Measurements from ENCODE around the gene CCDC174.
A peak's percentile ranks its signal among the peaks of the same experiment; 100 is the strongest.

CCDC174 gene

DNA sequence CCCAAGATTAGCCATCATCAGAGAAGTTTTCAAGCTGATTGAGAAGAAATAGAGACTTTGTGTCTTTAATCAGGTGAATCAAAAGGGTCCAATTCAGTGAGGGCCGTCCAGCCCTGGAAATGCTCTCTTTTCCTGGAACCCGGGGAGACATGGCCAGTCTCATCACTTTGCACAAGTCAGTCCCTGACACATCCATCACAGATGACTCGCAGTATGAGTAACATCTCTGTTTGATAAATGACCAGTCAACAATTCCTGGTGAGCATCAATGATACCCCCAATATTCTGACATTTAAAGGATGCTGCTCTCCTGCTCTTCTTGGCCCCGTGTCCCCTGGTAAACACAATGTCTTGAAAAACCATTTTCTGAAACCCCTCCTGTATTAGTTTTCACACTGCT is 50.1 kb downstream of the CCDC174 start:
- no peak for DNase-seq (ENCODE audit: low spot score)
- TF ChIP-seq, protein P1, sequence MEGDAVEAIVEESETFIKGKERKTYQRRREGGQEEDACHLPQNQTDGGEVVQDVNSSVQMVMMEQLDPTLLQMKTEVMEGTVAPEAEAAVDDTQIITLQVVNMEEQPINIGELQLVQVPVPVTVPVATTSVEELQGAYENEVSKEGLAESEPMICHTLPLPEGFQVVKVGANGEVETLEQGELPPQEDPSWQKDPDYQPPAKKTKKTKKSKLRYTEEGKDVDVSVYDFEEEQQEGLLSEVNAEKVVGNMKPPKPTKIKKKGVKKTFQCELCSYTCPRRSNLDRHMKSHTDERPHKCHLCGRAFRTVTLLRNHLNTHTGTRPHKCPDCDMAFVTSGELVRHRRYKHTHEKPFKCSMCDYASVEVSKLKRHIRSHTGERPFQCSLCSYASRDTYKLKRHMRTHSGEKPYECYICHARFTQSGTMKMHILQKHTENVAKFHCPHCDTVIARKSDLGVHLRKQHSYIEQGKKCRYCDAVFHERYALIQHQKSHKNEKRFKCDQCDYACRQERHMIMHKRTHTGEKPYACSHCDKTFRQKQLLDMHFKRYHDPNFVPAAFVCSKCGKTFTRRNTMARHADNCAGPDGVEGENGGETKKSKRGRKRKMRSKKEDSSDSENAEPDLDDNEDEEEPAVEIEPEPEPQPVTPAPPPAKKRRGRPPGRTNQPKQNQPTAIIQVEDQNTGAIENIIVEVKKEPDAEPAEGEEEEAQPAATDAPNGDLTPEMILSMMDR (IDR thresholded peaks at IDR 0.05; ENCODE audit: extremely low read depth, missing control alignments), result no peak

DNA sequence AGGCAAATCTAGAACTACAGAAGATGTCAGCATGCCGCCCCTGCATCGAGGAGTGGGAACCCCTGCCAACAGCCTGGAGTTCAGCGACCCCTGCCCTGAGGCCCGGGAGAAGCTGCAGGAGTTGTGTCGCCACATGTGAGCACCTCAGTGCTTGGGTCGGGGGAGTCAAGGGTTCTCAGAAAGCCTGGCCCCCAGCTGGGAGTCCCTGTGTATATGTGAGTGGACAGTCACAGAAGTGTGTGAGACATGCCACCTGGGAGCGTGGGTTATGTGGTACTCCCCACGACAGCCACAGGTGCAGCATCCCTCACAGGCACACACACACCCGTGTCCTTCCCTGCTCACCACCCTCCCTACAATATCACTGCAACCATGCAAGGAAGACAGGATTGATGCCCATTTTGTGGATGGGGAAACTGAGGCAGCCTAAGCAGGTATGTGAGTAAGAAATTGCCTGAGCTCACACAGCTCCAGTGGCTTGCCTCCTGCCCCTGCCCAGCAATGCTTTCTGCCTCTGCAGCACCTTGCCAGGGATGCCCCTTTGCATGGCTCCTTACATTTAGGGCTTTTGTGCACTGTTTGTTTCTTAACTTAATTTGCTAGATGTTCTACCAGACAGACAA is 51.7 kb downstream of the CCDC174 start:
- TF ChIP-seq, protein P1 (IDR thresholded peaks at IDR 0.05; ENCODE audit: extremely low read depth, missing control alignments), result no peak
- DNase-seq (ENCODE audit: low spot score), result no peak

DNA sequence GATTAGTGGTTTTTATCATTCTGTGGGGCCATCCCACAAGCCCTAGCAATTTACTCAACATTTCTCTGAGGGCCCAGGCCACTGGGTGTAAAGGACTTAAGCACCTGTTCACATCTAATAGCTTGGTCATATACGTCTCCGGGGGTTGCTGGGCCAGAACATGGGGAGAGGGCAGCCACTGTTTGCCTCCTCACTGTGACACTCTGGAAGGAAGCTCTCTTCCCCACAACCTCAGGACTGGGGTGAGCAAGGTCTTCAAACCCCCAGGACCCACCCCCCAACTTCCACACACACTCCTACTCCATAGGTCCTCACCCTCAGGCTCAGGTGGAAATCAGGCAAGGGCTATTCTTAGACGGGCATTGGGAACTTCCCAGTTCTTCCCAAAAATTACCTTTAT is 52.2 kb downstream of the CCDC174 start:
- DNase-seq (ENCODE audit: low spot score), result no peak
- TF ChIP-seq, protein P1 (IDR thresholded peaks at IDR 0.05; ENCODE audit: extremely low read depth, missing control alignments), result no peak

DNA sequence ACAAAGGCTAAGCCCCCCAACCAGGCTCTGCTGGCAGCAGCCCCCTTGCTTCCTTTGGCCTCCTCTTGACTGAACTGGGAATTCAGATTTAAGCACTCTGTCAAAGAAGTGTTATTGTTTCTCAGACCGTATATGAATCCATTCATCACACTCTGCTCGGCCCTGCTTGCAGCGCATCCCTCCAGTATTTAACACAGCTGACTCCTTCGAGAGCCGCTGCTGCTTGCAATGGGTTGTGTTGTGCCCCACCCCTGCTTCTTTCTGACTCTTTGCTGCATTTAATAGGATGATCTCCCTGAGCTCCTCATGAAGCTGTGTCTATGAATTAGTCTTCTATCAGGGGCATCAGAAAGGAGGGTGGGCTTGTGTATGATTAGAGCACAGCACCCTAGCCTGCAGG is 54.5 kb downstream of the CCDC174 start:
- DNase-seq (ENCODE audit: low spot score), result no peak
- TF ChIP-seq, protein P1 (IDR thresholded peaks at IDR 0.05; ENCODE audit: extremely low read depth, missing control alignments), result no peak

DNA sequence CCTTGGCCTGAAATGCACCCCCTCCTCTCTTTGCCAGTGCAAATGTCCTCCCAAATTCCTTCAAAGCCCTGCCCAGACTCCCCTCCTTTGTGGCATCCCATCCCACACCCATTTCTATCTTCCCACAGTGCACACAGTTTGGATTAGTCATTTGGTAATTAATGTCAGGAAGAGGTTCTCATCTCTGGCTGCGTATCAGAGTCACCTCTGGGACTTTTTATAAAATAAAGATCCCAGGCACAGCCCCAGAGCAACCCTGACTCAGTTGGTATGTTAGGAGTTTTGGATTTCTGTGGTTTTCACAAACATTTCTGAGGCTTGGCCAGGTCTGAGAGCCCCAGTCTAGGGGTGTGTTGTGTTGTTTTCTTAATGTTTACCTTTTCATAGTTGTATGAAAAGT is 65.0 kb downstream of the CCDC174 start:
- TF ChIP-seq, protein P1 (IDR thresholded peaks at IDR 0.05; ENCODE audit: extremely low read depth, missing control alignments), result no peak
- DNase-seq (ENCODE audit: low spot score), result no peak

DNA sequence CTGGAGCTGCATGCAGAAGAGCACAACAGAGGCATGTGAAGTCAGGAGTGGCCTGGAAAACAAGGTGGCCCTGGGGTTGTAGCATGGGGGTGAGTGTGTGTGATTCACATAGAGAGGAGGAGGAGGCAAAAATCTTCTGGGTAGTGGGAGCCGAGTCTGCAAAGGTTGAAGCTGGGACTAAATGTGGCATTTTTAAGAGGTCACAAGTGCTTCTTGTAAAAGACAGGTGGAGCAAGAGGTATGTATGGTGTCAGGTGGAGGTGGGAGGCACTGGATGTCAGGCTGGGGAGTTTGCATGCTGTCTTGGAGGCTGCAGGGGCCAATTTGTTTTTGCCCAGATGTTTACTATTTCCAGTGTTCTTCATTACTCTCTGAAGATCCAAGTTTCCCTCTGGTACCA is 65.7 kb downstream of the CCDC174 start:
- no peak for DNase-seq (ENCODE audit: low spot score)
- TF ChIP-seq, protein P1 (IDR thresholded peaks at IDR 0.05; ENCODE audit: extremely low read depth, missing control alignments), result no peak

DNA sequence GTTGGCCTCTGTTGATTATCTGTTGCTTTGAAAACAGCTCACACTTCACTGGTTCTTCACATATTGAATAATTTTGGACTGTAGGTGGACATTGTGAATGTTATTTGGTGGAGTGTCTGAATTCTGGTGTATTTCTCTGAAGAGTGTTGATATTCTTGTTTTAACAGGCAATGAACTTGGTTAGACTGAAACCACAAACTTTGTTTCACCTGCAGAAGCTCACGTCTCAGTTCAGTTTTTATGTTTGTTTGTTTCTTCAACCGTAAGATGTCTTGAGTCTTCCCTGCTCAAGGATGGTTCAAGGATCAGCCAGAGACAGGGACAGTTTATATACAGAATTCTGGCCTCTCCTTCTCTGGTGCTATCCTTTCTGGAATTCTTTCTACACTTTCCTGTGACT is 67.0 kb downstream of the CCDC174 start:
- DNase-seq (ENCODE audit: low spot score), result peak; percentile 22
- TF ChIP-seq, protein P1 (IDR thresholded peaks at IDR 0.05; ENCODE audit: extremely low read depth, missing control alignments), result no peak

All from GM20000 (cell line).